ENCODE results near the gene OR52D1. TPM values are rescaled to one million over a fixed set of nuclear protein-coding genes. Genes with fewer than 3 reads are reported as not detected.

Gene OR52D1
- total and polyA plus RNA-seq, 8 donors: not detected

- no peaks in the 10 kb centered on the region for H3K27me3 ChIP-seq
- WGBS, 5 donors: 79 to 92% (median 88%) methylated on average over 2 of the region's 2 CpGs
- intact Hi-C loops (cut with DNase I; ENCODE audit: low total_unique reads): no loop called here
These were observed 28.1 kb downstream of the OR52D1 start, which contains the start of gene UBQLNL for GRCh38 chr11:5516599-5516998. Gene UBQLNL (minus strand): TSS chr11:5516699. CDS start chr11:5516441, 258 bp downstream.

GRCh38 chr11:5521540-5521939 is 33.1 kb downstream of the OR52D1 start:
- H3K4me3 ChIP-seq: no peak overlapping the region
- H3K4me1 ChIP-seq: no peaks in the 10 kb centered on the region
- DNase-seq: no peak
- H3K36me3 ChIP-seq: no peaks in the 10 kb centered on the region
- no peaks in the 10 kb centered on the region for H3K27me3 ChIP-seq
- intact Hi-C loops (cut with DNase I; ENCODE audit: low total_unique reads): no loop called here
- H3K9me3 ChIP-seq: no peaks in the 10 kb centered on the region
- TF ChIP-seq POLR2AphosphoS5 (IDR thresholded peaks at IDR 0.05) (no peak), EP300 (IDR thresholded peaks at IDR 0.05) (no peak), POLR2A (IDR thresholded peaks at IDR 0.05) (no peak), CTCF (IDR thresholded peaks at IDR 0.05) (no peak)
- H3K27ac ChIP-seq: no peak overlapping the region
- 87 to 97% (median 94%) methylated on average over 4 of the region's 4 CpGs for WGBS, 5 donors

More at GRCh38 chr11:5516599-5516998, 28.1 kb downstream of the OR52D1 start, which contains the start of gene UBQLNL:
- DNase-seq: no peak
- Histone ChIP-seq H3K4me3 (no peak within 1 kb of the TSS), H3K9me3 (no peaks in the 10 kb centered on the region), H3K4me1 (no peaks in the 10 kb centered on the region), H3K36me3 (no peaks in the 10 kb centered on the region), H3K27ac (no peak within 1 kb of the TSS)
- TF ChIP-seq POLR2A (IDR thresholded peaks at IDR 0.05) (no peak), EP300 (IDR thresholded peaks at IDR 0.05) (no peak), POLR2AphosphoS5 (IDR thresholded peaks at IDR 0.05) (no peak), CTCF (IDR thresholded peaks at IDR 0.05) (no peak)

- H3K9me3 ChIP-seq: no peaks in the 10 kb centered on the region
- TF ChIP-seq POLR2AphosphoS5 (IDR thresholded peaks at IDR 0.05) (no peak), EP300 (IDR thresholded peaks at IDR 0.05) (no peak), POLR2A (IDR thresholded peaks at IDR 0.05) (no peak), CTCF (IDR thresholded peaks at IDR 0.05) (no peak)
- no peak overlapping the region for H3K4me3 ChIP-seq
- H3K27ac ChIP-seq: no peak overlapping the region
- 79 to 100% (median 92%) methylated on average over 2 of the region's 2 CpGs for WGBS, 5 donors
- H3K4me1 ChIP-seq: no peaks in the 10 kb centered on the region
- no peaks in the 10 kb centered on the region for H3K36me3 ChIP-seq
- DNase-seq: no peak
- intact Hi-C loops (cut with DNase I; ENCODE audit: low total_unique reads): no loop called here
- no peaks in the 10 kb centered on the region for H3K27me3 ChIP-seq
These were observed 33.8 kb downstream of the OR52D1 start for GRCh38 chr11:5522308-5522707.

GRCh38 chr11:5524756-5525155 is 36.3 kb downstream of the OR52D1 start:
- no peak for DNase-seq
- no peak for TF ChIP-seq POLR2A (IDR thresholded peaks at IDR 0.05)
- no peak for TF ChIP-seq POLR2AphosphoS5 (IDR thresholded peaks at IDR 0.05)
- TF ChIP-seq CTCF (IDR thresholded peaks at IDR 0.05): no peak
- no peak for TF ChIP-seq EP300 (IDR thresholded peaks at IDR 0.05)
- WGBS, 5 donors: 57 to 67% (median 60%) methylated on average over 3 of the region's 3 CpGs
- H3K9me3 ChIP-seq: no peaks in the 10 kb centered on the region
- no peak overlapping the region for H3K27ac ChIP-seq
- intact Hi-C loops (cut with DNase I; ENCODE audit: low total_unique reads): no loop called here
- H3K36me3 ChIP-seq: no peaks in the 10 kb centered on the region
- no peak overlapping the region for H3K4me3 ChIP-seq
- H3K4me1 ChIP-seq: no peaks in the 10 kb centered on the region
- no peaks in the 10 kb centered on the region for H3K27me3 ChIP-seq
